Chondrocyte (in vitro differentiated cells): ENCODE measurements around the gene RXFP1. TPM values are rescaled to one million over a fixed set of nuclear protein-coding genes. Genes with fewer than 3 reads are reported as not detected.

Source experiments
- DNase-seq: peaks from one replicate; pipeline ENCODE4 v3.0.0; 2021; ENCODE audit warnings: mixed read lengths, low spot score
- H3K27ac Mint-ChIP-seq: one replicate; pipeline ENCODE4 v1.8.0; 2021; ENCODE audit warnings: mild to moderate bottlenecking, moderate library complexity, mixed read lengths; ENCODE audit not compliant: unreplicated experiment
- H3K27me3 Mint-ChIP-seq: 2 replicates; pipeline ENCODE4 v1.8.0; 2021; ENCODE audit warnings: low read depth, mixed read lengths
- H3K36me3 Mint-ChIP-seq: 2 replicates; pipeline ENCODE4 v1.8.0; 2021; ENCODE audit warnings: low read depth, mixed read lengths
- H3K4me1 Mint-ChIP-seq: 2 replicates; pipeline ENCODE4 v1.8.0; 2021; ENCODE audit warnings: low read depth, mild to moderate bottlenecking, mixed read lengths
- H3K4me3 Mint-ChIP-seq: one replicate; pipeline ENCODE4 v1.8.0; 2021; ENCODE audit warnings: mild to moderate bottlenecking, moderate library complexity, mixed read lengths; ENCODE audit not compliant: unreplicated experiment
- H3K9me3 Mint-ChIP-seq: 2 replicates; pipeline ENCODE4 v1.8.0; 2021; ENCODE audit warnings: low read depth, mixed read lengths
- CTCF ChIP-seq: fragments of 200-600 bp; sonication (generic); IDR thresholded peaks from 2 replicates; pipeline ENCODE4 v1.5.0; 2021; ENCODE audit warnings: antibody characterized with exemption, mild to moderate bottlenecking, moderate library complexity
- total RNA-seq: library from RNA; stranded (reverse); gene quantifications from 3 replicates; pipeline ENCODE4 v1.2.1, GENCODE V29; 2021

RXFP1 gene
- total RNA-seq, 1 donor from 2014 or later = not detected

DNA sequence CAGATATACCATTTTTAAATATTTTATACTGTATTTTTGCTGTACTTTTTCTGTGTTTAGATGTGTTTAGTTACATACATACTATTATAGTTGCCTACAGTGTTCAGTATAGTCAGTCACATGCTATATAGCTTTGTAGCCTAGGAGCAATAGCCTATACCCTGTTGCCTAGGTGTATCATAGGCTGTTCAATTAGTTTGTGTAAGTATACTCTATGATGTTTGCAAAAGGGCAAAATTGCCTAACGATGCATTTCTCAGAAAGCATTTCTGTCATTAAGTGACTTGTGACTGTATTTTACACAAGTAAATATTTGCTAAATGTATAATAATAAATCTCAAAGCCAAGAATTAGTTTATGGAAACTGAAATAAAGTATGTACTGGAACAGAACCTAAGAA, 159.9 kb downstream of the RXFP1 start:
- H3K36me3 Mint-ChIP-seq = peaks cover 9% of the 10 kb centered on the region
- no peak for DNase-seq

GRCh38 chr4:158682066-158682465, 160.4 kb downstream of the RXFP1 start:
- H3K27ac Mint-ChIP-seq = no peak overlapping the region
- no peak for TF ChIP-seq CTCF
- peaks cover 9% of the 10 kb centered on the region for H3K36me3 Mint-ChIP-seq

More for the DNA sequence above, 159.9 kb downstream of the RXFP1 start:
- no peaks in the 10 kb centered on the region for H3K27me3 Mint-ChIP-seq
- no peaks in the 10 kb centered on the region for H3K4me1 Mint-ChIP-seq
- no peak overlapping the region for H3K27ac Mint-ChIP-seq
- TF ChIP-seq CTCF = no peak
- no peaks in the 10 kb centered on the region for H3K9me3 Mint-ChIP-seq
- no peak overlapping the region for H3K4me3 Mint-ChIP-seq

DNA sequence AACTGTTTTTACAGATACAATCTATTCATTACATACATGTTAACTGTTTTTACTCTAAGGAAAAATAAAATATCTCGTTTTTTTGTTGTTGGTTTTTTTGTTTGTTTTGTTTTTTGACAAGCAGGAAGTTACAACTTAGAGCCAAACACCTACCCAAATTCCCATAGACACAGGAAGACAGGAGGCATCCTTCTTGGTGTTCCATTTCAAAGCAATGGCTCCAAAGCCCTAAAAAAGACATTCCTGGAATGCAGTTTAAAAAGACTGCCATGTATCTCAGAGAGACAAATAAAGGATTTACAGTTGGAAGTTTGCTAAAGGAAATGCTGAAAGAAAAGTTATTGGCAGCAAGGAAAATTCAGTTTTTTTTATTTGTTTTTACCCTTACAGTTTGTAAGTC, 167.1 kb downstream of the RXFP1 start:
- Mint-ChIP-seq H3K9me3 (no peaks in the 10 kb centered on the region), H3K4me1 (no peaks in the 10 kb centered on the region), H3K27me3 (no peaks in the 10 kb centered on the region)

More at GRCh38 chr4:158682066-158682465, 160.4 kb downstream of the RXFP1 start:
- no peaks in the 10 kb centered on the region for H3K4me1 Mint-ChIP-seq
- no peaks in the 10 kb centered on the region for H3K9me3 Mint-ChIP-seq
- H3K27me3 Mint-ChIP-seq = no peaks in the 10 kb centered on the region
- H3K4me3 Mint-ChIP-seq = no peak overlapping the region
- DNase-seq = no peak

More for the DNA sequence above, 167.1 kb downstream of the RXFP1 start:
- no peak overlapping the region for H3K4me3 Mint-ChIP-seq
- H3K36me3 Mint-ChIP-seq = peaks cover 13% of the 10 kb centered on the region
- no peak for DNase-seq
- no peak overlapping the region for H3K27ac Mint-ChIP-seq
- TF ChIP-seq CTCF = no peak

Other genes starting within 250 kb of the RXFP1 start
- gene C4orf46, start 150.0 kb downstream of the RXFP1 start, total RNA-seq = 7.5 to 8.6 TPM (median 8.2 TPM) in 3 replicates
- gene ETFDH, start 150.4 kb downstream of the RXFP1 start, total RNA-seq = 17.6 to 24.0 TPM (median 23.0 TPM) in 3 replicates
- gene PPID, start 201.5 kb downstream of the RXFP1 start, total RNA-seq = 19.0 to 20.8 TPM (median 20.0 TPM) in 3 replicates
- 20.7 to 33.7 TPM (median 32.1 TPM) in 3 replicates for gene FNIP2, start 247.1 kb downstream of the RXFP1 start, total RNA-seq